ENCODE measurements around the gene GDPD5. TPM values are rescaled to one million over a fixed set of nuclear protein-coding genes. Genes with fewer than 3 reads are reported as not detected.

GDPD5 gene
- total and polyA plus RNA-seq, 2 donors (not counting 3 experiments of a cell fraction or from before 2014, with no cell fraction given) = 60.2 to 79.2 TPM

DNA sequence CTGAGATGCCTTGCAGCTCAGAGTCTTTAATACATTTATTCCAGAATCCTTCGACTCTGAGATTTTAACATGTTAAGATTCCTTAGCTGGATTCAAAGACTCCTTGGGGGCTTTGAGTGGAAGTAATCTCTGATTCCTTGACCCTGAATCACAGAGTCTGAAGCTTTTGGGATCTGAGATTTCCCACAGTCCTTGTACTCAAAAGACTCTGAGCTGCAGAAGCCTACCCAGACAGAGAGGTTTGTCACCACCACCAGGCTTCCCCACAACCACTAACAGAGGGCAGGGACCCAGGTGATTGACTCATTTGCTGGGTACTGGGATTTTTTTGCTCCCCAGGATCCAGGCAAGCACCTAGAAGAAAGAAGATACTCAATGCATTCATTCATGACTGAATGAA is 34.9 kb upstream of the GDPD5 start:
- H3K4me2 ChIP-seq (ENCODE audit: insufficient read depth, low read length) = no peak overlapping the region
- no peak for TF ChIP-seq FOS (IDR thresholded peaks at IDR 0.05; ENCODE audit: borderline replicate concordance, insufficient read depth, low read length)
- TF ChIP-seq JUN (IDR thresholded peaks at IDR 0.05; ENCODE audit: borderline replicate concordance, insufficient read depth, insufficient read length, low read depth) = no peak
- no peak for TF ChIP-seq MYC (IDR thresholded peaks at IDR 0.05; ENCODE audit: low read depth, low read length)
- no peak for TF ChIP-seq GATA2 (IDR thresholded peaks at IDR 0.05; ENCODE audit: insufficient read depth, insufficient read length, low read depth, low read length)
- TF ChIP-seq, protein P1, sequence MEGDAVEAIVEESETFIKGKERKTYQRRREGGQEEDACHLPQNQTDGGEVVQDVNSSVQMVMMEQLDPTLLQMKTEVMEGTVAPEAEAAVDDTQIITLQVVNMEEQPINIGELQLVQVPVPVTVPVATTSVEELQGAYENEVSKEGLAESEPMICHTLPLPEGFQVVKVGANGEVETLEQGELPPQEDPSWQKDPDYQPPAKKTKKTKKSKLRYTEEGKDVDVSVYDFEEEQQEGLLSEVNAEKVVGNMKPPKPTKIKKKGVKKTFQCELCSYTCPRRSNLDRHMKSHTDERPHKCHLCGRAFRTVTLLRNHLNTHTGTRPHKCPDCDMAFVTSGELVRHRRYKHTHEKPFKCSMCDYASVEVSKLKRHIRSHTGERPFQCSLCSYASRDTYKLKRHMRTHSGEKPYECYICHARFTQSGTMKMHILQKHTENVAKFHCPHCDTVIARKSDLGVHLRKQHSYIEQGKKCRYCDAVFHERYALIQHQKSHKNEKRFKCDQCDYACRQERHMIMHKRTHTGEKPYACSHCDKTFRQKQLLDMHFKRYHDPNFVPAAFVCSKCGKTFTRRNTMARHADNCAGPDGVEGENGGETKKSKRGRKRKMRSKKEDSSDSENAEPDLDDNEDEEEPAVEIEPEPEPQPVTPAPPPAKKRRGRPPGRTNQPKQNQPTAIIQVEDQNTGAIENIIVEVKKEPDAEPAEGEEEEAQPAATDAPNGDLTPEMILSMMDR (IDR thresholded peaks at IDR 0.05; ENCODE audit: extremely low read depth in 1 of 2, insufficient read depth in 1 of 2, low read depth in 1 of 2, low read length in 2 of 2) = no peak
- no peak for TF ChIP-seq POLR2A (IDR thresholded peaks at IDR 0.05; ENCODE audit: low read depth, low read length)
- no peak for TF ChIP-seq EZH2 (IDR thresholded peaks at IDR 0.05; ENCODE audit: borderline replicate concordance, low read depth, low read length, severe bottlenecking)
- no peak for TF ChIP-seq POLR2AphosphoS5 (IDR thresholded peaks at IDR 0.05; ENCODE audit: insufficient read depth, low read depth, low read length)
- no peaks in the 10 kb centered on the region for H4K20me1 ChIP-seq (replicated peaks; ENCODE audit: control insufficient read depth, extremely low read depth, insufficient read depth, low read length)
- FAIRE-seq = peak; percentile 24
- H3K27ac ChIP-seq (ENCODE audit: insufficient read depth, low read depth, low read length) = no peak overlapping the region
- POLR2A ChIA-PET = no interaction called here
- peaks cover 46% of the 10 kb centered on the region for H3K4me1 ChIP-seq (ENCODE audit: control insufficient read depth, extremely low read depth, insufficient read depth, low read length)
- H3K79me2 ChIP-seq (ENCODE audit: control insufficient read depth, insufficient read depth, low read length) = peaks cover 33% of the 10 kb centered on the region
- H3K9me1 ChIP-seq (replicated peaks; ENCODE audit: control insufficient read depth, extremely low read depth, insufficient read depth, low read length) = no peaks in the 10 kb centered on the region
- no peak overlapping the region for H3K9ac ChIP-seq (replicated peaks; ENCODE audit: extremely low read depth, insufficient read depth, low read length)
- no TSS peak for BruUV-seq (replicated peaks)
- intact Hi-C loops (cut with micrococcal nuclease) = no loop called here
- H2AFZ ChIP-seq (ENCODE audit: low read depth, low read length) = no peak overlapping the region
- dilution Hi-C loops (cut with MboI; ENCODE audit: extremely low pct_ligation_motif_present, low sequenced_read_pairs) = no loop called here
- no peak for DNase-seq (ENCODE audit: low read depth, low spot score)
- no peak overlapping the region for H3K4me3 ChIP-seq (replicated peaks in 1 of 3; ENCODE audit: insufficient read depth in 1 of 3, low read depth in 1 of 3, low read length in 3 of 3)
- peaks cover 0 to 4% of the 10 kb centered on the region in 2 experiments for H3K36me3 ChIP-seq (ENCODE audit: control insufficient read depth in 2 of 2, extremely low read depth in 1 of 2, insufficient read depth in 2 of 2, low read length in 2 of 2)
- H3K9me3 ChIP-seq (replicated peaks; ENCODE audit: control insufficient read depth, insufficient read depth, low read length) = no peaks in the 10 kb centered on the region
- CTCF ChIA-PET = interaction anchor here (2.0 to 8.6 kb wide), 2 partner anchors 14 to 15 kb away, joined by 9 to 107 read pairs; no protein-coding TSS in a partner anchor
- H3K27me3 ChIP-seq (ENCODE audit: control insufficient read depth in 2 of 2, insufficient read depth in 2 of 2, low read length in 2 of 2) = no peaks in the 10 kb centered on the region

Measured in endothelial cell of umbilical vein (primary cell).